ENCODE data around the gene TNF.

The TNF gene

DNA sequence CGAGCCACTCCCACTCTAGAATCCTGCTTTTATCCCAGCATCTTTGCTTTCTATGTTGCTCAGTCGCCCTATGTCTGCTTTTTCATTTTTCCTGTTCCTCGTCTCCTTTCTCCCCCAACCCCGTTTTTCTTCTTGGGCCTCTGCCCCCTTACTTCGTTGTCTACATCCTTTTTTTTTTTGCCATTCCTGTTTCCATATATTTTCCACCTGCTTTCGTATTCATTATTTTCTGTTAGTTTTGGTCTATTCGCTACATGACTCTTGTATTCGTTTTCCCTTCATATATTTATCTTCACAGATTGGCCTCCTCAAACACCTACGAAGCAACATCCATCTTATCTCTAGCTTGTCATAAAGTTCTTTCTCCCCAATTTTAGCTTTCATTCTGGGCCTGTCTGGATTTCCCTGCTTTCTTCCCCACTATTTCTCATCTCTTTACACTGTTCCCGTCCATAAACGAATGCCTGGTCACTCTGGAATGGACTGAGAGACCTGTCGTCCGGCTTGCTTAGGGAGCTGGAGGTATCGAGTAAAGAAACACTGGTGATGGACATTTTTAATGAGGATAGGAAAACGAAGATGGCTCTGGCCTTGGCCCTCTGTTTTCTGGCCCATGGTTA lies 46.1 kb downstream of the TNF start:
- H3K27ac ChIP-seq, result peak overlapping the region; percentile 91
- no peak for DNase-seq (ENCODE audit: low read depth, low spot score)

DNA sequence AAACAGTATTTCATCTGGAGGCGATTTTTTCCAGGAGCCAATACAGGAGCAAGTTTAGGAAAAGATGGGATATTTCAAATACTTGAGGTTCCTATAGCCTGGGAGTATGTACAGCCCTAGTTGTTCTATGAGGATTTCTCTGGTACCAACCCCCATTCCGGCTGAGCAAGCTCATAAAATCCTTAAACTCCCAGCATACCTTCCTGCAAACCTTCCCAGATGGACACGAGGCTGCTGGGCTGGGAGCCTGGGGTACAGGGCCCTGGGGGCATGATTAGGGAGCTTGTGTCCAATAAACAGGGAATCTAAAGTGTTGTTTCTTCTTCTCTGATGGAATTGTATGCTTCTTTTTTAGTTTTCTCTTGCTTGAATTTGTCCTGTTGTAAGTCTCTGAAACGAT lies 46.6 kb downstream of the TNF start:
- peak overlapping the region; percentile 91 for H3K27ac ChIP-seq
- DNase-seq (ENCODE audit: low read depth, low spot score), result no peak

DNA sequence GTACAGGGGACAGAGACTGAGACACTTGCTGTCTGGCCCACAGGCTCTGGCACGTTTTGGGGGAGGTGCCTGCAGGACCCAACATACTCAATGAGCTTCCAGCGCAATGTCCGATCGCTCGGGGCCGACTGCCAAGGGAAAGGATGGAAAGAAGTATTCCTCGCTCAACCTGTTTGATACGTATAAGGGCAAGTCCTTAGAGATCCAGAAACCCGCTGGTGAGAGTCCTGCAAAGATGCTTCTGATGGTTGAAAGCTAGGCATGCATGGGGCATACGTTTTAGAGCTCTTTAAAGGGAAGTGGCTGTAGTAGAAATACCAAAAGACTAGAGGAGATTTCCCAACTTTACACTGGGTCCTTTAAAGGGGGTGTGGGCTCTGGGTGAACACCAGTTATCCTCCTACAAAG lies 47.3 kb downstream of the TNF start:
- peak overlapping the region; percentile 91 for H3K27ac ChIP-seq
- DNase-seq (ENCODE audit: low read depth, low spot score), result no peak

- no peak overlapping the region for H3K27ac ChIP-seq
- no peak for DNase-seq (ENCODE audit: low read depth, low spot score)
Observed at GRCh38 chr6:31624070-31624469, 48.7 kb downstream of the TNF start.

DNA sequence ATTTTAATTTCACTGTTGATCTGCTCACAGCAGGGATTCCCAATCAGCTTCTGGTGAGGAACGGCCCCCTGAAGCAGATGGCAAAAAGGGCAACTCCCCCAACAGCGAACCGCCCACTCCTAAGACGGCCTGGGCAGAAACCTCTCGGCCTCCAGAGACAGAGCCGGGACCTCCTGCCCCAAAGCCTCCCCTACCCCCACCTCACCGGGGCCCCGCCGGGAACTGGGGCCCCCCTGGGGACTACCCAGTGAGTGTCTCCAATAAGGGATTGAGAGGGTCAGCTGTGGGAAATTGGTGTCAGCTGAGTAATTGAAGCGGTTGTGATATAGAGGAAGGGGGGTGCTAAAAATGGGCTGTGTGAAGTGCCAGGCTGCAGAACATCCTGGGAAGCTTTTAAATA lies 51.6 kb downstream of the TNF start:
- no peak for DNase-seq (ENCODE audit: low read depth, low spot score)
- no peak overlapping the region for H3K27ac ChIP-seq

- DNase-seq (ENCODE audit: low read depth, low spot score), result no peak
- H3K27ac ChIP-seq, result no peak overlapping the region
Observed at GRCh38 chr6:31627690-31628287, 52.4 kb downstream of the TNF start.

Measured in epithelial cell of prostate (primary cell).